ENCODE results near the gene MGAT4A.

DNA sequence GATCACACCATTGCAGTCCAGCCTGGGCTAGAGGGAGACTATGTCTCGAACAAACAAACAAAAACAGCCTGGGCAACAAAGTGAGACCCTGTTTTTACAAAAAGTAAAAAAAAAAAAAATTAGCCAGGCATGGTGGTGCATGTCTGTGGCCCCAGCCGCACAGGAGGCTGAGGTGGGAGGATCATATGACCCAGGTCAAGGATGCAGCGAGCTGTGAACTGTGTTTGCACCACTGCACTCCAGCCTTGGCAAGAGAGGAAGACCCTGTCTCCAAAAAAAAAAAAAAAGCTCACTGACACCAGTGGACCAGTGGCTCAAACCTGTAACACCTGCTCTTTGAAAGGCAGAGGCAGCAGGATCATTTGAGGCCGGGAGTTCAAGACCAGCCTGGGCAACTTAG lies 82.5 kb downstream of the MGAT4A start:
- TF ChIP-seq, protein P1, sequence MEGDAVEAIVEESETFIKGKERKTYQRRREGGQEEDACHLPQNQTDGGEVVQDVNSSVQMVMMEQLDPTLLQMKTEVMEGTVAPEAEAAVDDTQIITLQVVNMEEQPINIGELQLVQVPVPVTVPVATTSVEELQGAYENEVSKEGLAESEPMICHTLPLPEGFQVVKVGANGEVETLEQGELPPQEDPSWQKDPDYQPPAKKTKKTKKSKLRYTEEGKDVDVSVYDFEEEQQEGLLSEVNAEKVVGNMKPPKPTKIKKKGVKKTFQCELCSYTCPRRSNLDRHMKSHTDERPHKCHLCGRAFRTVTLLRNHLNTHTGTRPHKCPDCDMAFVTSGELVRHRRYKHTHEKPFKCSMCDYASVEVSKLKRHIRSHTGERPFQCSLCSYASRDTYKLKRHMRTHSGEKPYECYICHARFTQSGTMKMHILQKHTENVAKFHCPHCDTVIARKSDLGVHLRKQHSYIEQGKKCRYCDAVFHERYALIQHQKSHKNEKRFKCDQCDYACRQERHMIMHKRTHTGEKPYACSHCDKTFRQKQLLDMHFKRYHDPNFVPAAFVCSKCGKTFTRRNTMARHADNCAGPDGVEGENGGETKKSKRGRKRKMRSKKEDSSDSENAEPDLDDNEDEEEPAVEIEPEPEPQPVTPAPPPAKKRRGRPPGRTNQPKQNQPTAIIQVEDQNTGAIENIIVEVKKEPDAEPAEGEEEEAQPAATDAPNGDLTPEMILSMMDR (IDR thresholded peaks at IDR 0.05), result no peak
- no peak for TF ChIP-seq POLR2A (IDR thresholded peaks at IDR 0.05)
